C4-2B (cell line): ENCODE data around the gene ZFP36L2.

Source experiments
- H3K27ac ChIP-seq: fragments of 450-650 bp; 2 replicates; pipeline ENCODE4 v1.5.1; 2017
- CTCF ChIP-seq: fragments of 450-650 bp; conservative IDR thresholded peaks from 2 replicates; pipeline ENCODE4 v1.5.1; 2017; ENCODE audit warnings: mild to moderate bottlenecking
- ZFX ChIP-seq: fragments of 450-650 bp; IDR thresholded peaks from 2 replicates; pipeline ENCODE4 v1.6.1; 2017

Gene ZFP36L2

GRCh38 chr2:43203373-43203772, 23.0 kb downstream of the ZFP36L2 start:
- no peak for TF ChIP-seq CTCF
- no peak for TF ChIP-seq ZFX
- no peak overlapping the region for H3K27ac ChIP-seq

- H3K27ac ChIP-seq, result no peak overlapping the region
- TF ChIP-seq ZFX (no peak), CTCF (no peak)
These were observed 24.1 kb downstream of the ZFP36L2 start for GRCh38 chr2:43202289-43202688.

- no peak overlapping the region for H3K27ac ChIP-seq
These were observed 24.9 kb downstream of the ZFP36L2 start for GRCh38 chr2:43201497-43201896.

GRCh38 chr2:43201016-43201415, 25.4 kb downstream of the ZFP36L2 start:
- no peak overlapping the region for H3K27ac ChIP-seq
- TF ChIP-seq CTCF (no peak), ZFX (no peak)

More at GRCh38 chr2:43201497-43201896, 24.9 kb downstream of the ZFP36L2 start:
- no peak for TF ChIP-seq ZFX
- no peak for TF ChIP-seq CTCF

- TF ChIP-seq CTCF (no peak), ZFX (no peak)
- no peak overlapping the region for H3K27ac ChIP-seq
These were observed 26.6 kb downstream of the ZFP36L2 start for GRCh38 chr2:43199492-43200488.

GRCh38 chr2:43198263-43198662, 28.1 kb downstream of the ZFP36L2 start:
- H3K27ac ChIP-seq, result no peak overlapping the region
- TF ChIP-seq CTCF (no peak), ZFX (no peak)

- TF ChIP-seq ZFX (no peak), CTCF (no peak)
- H3K27ac ChIP-seq, result no peak overlapping the region
These were observed 28.9 kb downstream of the ZFP36L2 start for GRCh38 chr2:43197588-43197896.
